ENCODE results near the gene TEX38. TPM values are rescaled to one million over a fixed set of nuclear protein-coding genes. Genes with fewer than 3 reads are reported as not detected.

TEX38 gene
- total and polyA plus RNA-seq, 12 donors: not detected

- Histone ChIP-seq H3K9me3 (no peaks in the 10 kb centered on the region), H3K4me1 (peaks cover 12 to 46% (median 32%) of the 10 kb centered on the region in 9 donors), H3K27me3 (no peaks in the 10 kb centered on the region), H3K4me3 (no peak overlapping the region), H3K27ac (no peak overlapping the region), H3K36me3 (peaks cover 0 to 67% (median 21%) of the 10 kb centered on the region in 9 donors)
- intact Hi-C loops (cut with DNase I): loop anchor here in 2 of 10 donors (5.0 kb wide), 1 partner anchor 98 kb away; the partner anchor contains the start of gene MOB3C (in 2 of the 2)
- TF ChIP-seq CTCF (IDR thresholded peaks at IDR 0.05): no peak
- DNase-seq (no peak), ATAC-seq (no peak)
- WGBS, 2 donors: 88 to 90% methylated on average over 3 of the region's 3 CpGs
Measured at GRCh38 chr1:46714976-46715375, 43.3 kb downstream of the TEX38 start.

GRCh38 chr1:46717654-46718053 is 46.0 kb downstream of the TEX38 start:
- H3K36me3 ChIP-seq: peaks cover 0 to 41% (median 12%) of the 10 kb centered on the region in 9 donors

GRCh38 chr1:46718340-46718726 is 46.7 kb downstream of the TEX38 start:
- peaks cover 0 to 34% (median 12%) of the 10 kb centered on the region in 9 donors for H3K36me3 ChIP-seq
- H3K4me1 ChIP-seq: peaks cover 12 to 43% (median 33%) of the 10 kb centered on the region in 9 donors
- 2% methylated on average over 12 of the region's 12 CpGs for WGBS, 2 donors
- H3K9me3 ChIP-seq: no peaks in the 10 kb centered on the region
- H3K27me3 ChIP-seq: no peaks in the 10 kb centered on the region
- DNase-seq (no peak), ATAC-seq (peak in 3 of 8 donors; percentile 1 to 19 (median 4))
- H3K27ac ChIP-seq: peak overlapping the region; percentile 16 to 94 (median 82)
- TF ChIP-seq CTCF (IDR thresholded peaks at IDR 0.05): no peak
- intact Hi-C loops (cut with DNase I): loop anchor here in 2 of 10 donors (5.0 kb wide), 1 partner anchor 101 kb away; the partner anchor contains the start of gene MOB3C (in 2 of the 2)
- H3K4me3 ChIP-seq: peak overlapping the region; percentile 70 to 98 (median 86)

More at GRCh38 chr1:46717654-46718053, 46.0 kb downstream of the TEX38 start:
- Histone ChIP-seq H3K4me3 (peak overlapping the region in 9 of 10 donors; percentile 70 to 98 (median 85)), H3K4me1 (peaks cover 12 to 47% (median 32%) of the 10 kb centered on the region in 9 donors), H3K9me3 (no peaks in the 10 kb centered on the region), H3K27ac (peak overlapping the region in 4 of 10 donors; percentile 84 to 94 (median 88)), H3K27me3 (no peaks in the 10 kb centered on the region)
- intact Hi-C loops (cut with DNase I): loop anchor here in 2 of 10 donors (5.0 kb wide), 1 partner anchor 100 kb away; the partner anchor contains the start of gene MOB3C (in 2 of the 2)
- ATAC-seq (no peak), DNase-seq (no peak)
- TF ChIP-seq CTCF (IDR thresholded peaks at IDR 0.05): no peak
- 54 to 62% methylated on average over 9 of the region's 9 CpGs for WGBS, 2 donors

GRCh38 chr1:46718727-46719622 is 47.3 kb downstream of the TEX38 start, which contains the start of gene EFCAB14:
TSS of gene EFCAB14 (minus strand) at chr1:46719114. CDS start at chr1:46718087, 1,027 bp downstream.
- Histone ChIP-seq H3K4me3 (peak within 1 kb of the TSS; percentile 70 to 98 (median 86)), H3K36me3 (peaks cover 0 to 27% (median 12%) of the 10 kb centered on the region in 9 donors), H3K4me1 (peaks cover 12 to 43% (median 32%) of the 10 kb centered on the region in 9 donors), H3K9me3 (no peaks in the 10 kb centered on the region), H3K27me3 (no peaks in the 10 kb centered on the region), H3K27ac (peak within 1 kb of the TSS; percentile 46 to 94 (median 82))
- intact Hi-C loops (cut with DNase I): loop anchor here in 2 of 10 donors (5.0 kb wide), 1 partner anchor 102 kb away; the partner anchor contains the start of gene MOB3C (in 2 of the 2)
- DNase-seq (peak; percentile 95 to 98), ATAC-seq (peak; percentile 99 to 100 (median 99))
- WGBS, 2 donors: 0% methylated on average over 83 to 85 of the region's 85 CpGs
- TF ChIP-seq CTCF (IDR thresholded peaks at IDR 0.05): peak in 1 of 9 donors; percentile 8

Data from heart right ventricle (tissue), 16 donors.